ENCODE measurements around the gene PACS2. TPM values are rescaled to one million over a fixed set of nuclear protein-coding genes. Genes with fewer than 3 reads are reported as not detected.

Gene PACS2
- polyA plus RNA-seq, 3 donors, result 3.1 to 87.0 (median 3.7) TPM

DNA sequence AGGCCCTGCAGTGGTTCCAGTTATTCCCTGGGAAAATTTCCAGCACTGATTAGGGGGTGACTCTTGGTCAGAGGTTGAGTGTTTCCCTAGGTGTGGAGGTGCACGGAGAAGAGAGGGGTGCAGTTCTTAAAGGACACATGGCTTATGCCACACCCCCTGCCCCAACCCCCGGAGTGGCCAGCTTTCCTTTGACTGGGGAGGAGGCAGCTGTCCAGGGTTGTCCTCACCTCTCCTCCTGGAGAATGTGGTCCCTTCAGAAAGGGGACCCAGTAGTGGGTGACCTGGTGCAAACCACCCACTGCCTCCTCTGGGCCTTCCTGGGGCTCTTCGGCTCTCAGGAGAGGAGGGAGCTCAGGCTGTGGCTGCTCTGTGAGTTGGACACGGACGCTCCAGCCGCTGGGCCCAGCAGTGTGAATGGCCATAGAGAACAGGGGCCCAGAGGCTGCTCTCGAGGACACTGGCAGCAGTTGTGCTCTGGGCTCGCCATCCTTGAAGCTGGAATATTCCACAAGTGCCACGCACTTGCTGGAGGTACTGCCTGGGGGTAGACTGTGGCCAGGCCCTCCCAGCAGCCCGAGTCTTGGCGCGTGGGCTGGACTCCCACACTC is 13.6 kb downstream of the PACS2 start:
- intact Hi-C loops (cut with micrococcal nuclease), result no loop called here
- no peak overlapping the region for H2AFZ ChIP-seq (ENCODE audit: insufficient read depth, low read depth, low read length, poor library complexity, severe bottlenecking)
- H3K27ac ChIP-seq (ENCODE audit: low read depth in 1 of 2, low read length in 2 of 2), result no peak overlapping the region
- H3K4me2 ChIP-seq (replicated peaks; ENCODE audit: extremely low read depth, low read length, poor library complexity, severe bottlenecking), result no peak overlapping the region
- H3K9ac ChIP-seq (ENCODE audit: insufficient read depth, low read length, poor library complexity, severe bottlenecking), result no peak overlapping the region
- 100% methylated on average over 3 of the region's 12 CpGs for WGBS (ENCODE audit: insufficient coverage)
- peaks cover 31% of the 10 kb centered on the region for H3K79me2 ChIP-seq (ENCODE audit: insufficient read depth, low read length)
- H3K27me3 ChIP-seq (ENCODE audit: control insufficient read depth in 2 of 2, insufficient read depth in 2 of 2, low read length in 2 of 2), result no peaks in the 10 kb centered on the region
- Mint-ChIP-seq H3K9me3 (no peaks in the 10 kb centered on the region), H3K4me3 (no peak overlapping the region), H3K27me3 (ENCODE audit: low read depth in 3 of 3) (peaks cover 1 to 5% (median 2%) of the 10 kb centered on the region in 3 donors), H3K36me3 (peaks cover 2 to 7% of the 10 kb centered on the region in 2 donors), H3K27ac (no peak overlapping the region), H3K4me1 (peaks cover 34% of the 10 kb centered on the region)
- peaks cover 15 to 16% of the 10 kb centered on the region in 2 donors for H3K4me1 ChIP-seq (ENCODE audit: control insufficient read depth in 1 of 2, insufficient read depth in 2 of 2, low read length in 2 of 2)
- H3K4me3 ChIP-seq (replicated peaks in 1 of 3; ENCODE audit: low read depth in 2 of 3, low read length in 3 of 3), result no peak overlapping the region
- TF ChIP-seq, protein P1, sequence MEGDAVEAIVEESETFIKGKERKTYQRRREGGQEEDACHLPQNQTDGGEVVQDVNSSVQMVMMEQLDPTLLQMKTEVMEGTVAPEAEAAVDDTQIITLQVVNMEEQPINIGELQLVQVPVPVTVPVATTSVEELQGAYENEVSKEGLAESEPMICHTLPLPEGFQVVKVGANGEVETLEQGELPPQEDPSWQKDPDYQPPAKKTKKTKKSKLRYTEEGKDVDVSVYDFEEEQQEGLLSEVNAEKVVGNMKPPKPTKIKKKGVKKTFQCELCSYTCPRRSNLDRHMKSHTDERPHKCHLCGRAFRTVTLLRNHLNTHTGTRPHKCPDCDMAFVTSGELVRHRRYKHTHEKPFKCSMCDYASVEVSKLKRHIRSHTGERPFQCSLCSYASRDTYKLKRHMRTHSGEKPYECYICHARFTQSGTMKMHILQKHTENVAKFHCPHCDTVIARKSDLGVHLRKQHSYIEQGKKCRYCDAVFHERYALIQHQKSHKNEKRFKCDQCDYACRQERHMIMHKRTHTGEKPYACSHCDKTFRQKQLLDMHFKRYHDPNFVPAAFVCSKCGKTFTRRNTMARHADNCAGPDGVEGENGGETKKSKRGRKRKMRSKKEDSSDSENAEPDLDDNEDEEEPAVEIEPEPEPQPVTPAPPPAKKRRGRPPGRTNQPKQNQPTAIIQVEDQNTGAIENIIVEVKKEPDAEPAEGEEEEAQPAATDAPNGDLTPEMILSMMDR (IDR thresholded peaks at IDR 0.05), result no peak
- H3K36me3 ChIP-seq (replicated peaks in 1 of 2; ENCODE audit: control insufficient read depth in 1 of 2, insufficient read depth in 2 of 2, low read length in 2 of 2), result no peaks in the 10 kb centered on the region
- peaks cover 92% of the 10 kb centered on the region for H4K20me1 ChIP-seq (ENCODE audit: insufficient read depth, low read length)
- no peaks in the 10 kb centered on the region for H3K9me3 ChIP-seq (replicated peaks in 1 of 2; ENCODE audit: control insufficient read depth in 1 of 2, insufficient read depth in 1 of 2, low read length in 2 of 2)
- no peak for DNase-seq

DNA sequence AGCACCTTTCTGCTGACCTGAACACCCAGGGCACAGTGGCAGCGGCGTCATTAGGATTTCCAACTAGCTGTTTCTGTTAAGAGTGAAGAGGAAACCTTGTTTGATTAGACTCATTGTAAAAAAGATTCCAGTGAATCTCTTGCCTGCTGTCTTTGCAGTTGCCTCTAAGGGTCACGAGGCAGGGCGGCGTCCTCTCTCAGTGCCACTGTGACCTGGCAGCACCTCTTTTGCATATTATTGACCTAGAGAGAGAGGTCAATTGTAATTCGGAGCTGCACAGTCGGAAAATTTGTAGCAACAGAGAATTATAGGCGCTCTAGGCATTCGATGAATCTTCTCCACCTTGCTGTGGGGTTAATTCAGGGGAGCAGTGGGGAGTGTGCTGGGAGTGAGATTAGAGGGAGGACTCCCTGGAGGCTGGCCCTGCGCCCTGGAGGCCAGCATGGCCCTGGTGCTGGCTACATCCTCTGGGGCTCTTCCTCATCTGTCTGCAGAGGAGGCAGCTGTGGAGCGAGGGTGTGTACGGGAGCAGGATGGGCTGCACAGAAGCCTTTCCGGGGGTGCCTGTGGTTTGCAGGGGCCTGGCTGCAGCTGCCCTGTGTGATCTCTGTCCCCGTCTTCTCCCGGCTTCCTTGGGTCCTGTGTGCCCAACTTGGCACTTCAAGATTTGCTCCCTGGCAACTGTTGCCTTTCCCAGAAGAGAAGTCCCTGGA is 14.3 kb downstream of the PACS2 start:
- no peak overlapping the region for H3K4me3 Mint-ChIP-seq
- intact Hi-C loops (cut with micrococcal nuclease), result no loop called here
- 78% methylated on average over 13 of the region's 15 CpGs for WGBS (ENCODE audit: insufficient coverage)
- Histone ChIP-seq H3K36me3 (replicated peaks in 1 of 2; ENCODE audit: control insufficient read depth in 1 of 2, insufficient read depth in 2 of 2, low read length in 2 of 2) (no peaks in the 10 kb centered on the region), H3K27ac (ENCODE audit: low read depth in 1 of 2, low read length in 2 of 2) (no peak overlapping the region), H3K79me2 (ENCODE audit: insufficient read depth, low read length) (peaks cover 29% of the 10 kb centered on the region), H2AFZ (ENCODE audit: insufficient read depth, low read depth, low read length, poor library complexity, severe bottlenecking) (no peak overlapping the region), H3K4me1 (ENCODE audit: control insufficient read depth in 1 of 2, insufficient read depth in 2 of 2, low read length in 2 of 2) (peaks cover 15 to 16% of the 10 kb centered on the region in 2 donors), H3K4me2 (replicated peaks; ENCODE audit: extremely low read depth, low read length, poor library complexity, severe bottlenecking) (no peak overlapping the region), H3K4me3 (replicated peaks in 1 of 3; ENCODE audit: low read depth in 2 of 3, low read length in 3 of 3) (no peak overlapping the region), H3K9me3 (replicated peaks in 1 of 2; ENCODE audit: control insufficient read depth in 1 of 2, insufficient read depth in 1 of 2, low read length in 2 of 2) (no peaks in the 10 kb centered on the region), H3K27me3 (ENCODE audit: control insufficient read depth in 2 of 2, insufficient read depth in 2 of 2, low read length in 2 of 2) (no peaks in the 10 kb centered on the region), H4K20me1 (ENCODE audit: insufficient read depth, low read length) (peaks cover 92% of the 10 kb centered on the region), H3K9ac (ENCODE audit: insufficient read depth, low read length, poor library complexity, severe bottlenecking) (no peak overlapping the region)
- peak overlapping the region in 1 of 7 donors; percentile 70 for H3K27ac Mint-ChIP-seq
- H3K27me3 Mint-ChIP-seq (ENCODE audit: low read depth in 3 of 3), result peaks cover 1 to 5% (median 2%) of the 10 kb centered on the region in 3 donors
- no peak for DNase-seq
- peaks cover 34% of the 10 kb centered on the region for H3K4me1 Mint-ChIP-seq
- TF ChIP-seq, protein P1 (IDR thresholded peaks at IDR 0.05), result no peak
- no peaks in the 10 kb centered on the region for H3K9me3 Mint-ChIP-seq
- peaks cover 0 to 5% of the 10 kb centered on the region in 2 donors for H3K36me3 Mint-ChIP-seq
